Activated CD8-positive, alpha-beta memory T cell treated with anti-CD3 and anti-CD28 coated beads, Interleukin-2, amount 50 U/mL, for 1 hour (primary cell): Measurements from ENCODE around the gene C1QTNF6.

Source experiments
- DNase-seq: peaks from one replicate; pipeline ENCODE4 v3.0.0-alpha.2; 2020; ENCODE audit errors: extremely low read depth

C1QTNF6 gene

GRCh38 chr22:37162221-37163095 lies 25.6 kb downstream of the C1QTNF6 start:
- DNase-seq: no peak

GRCh38 chr22:37161443-37161842 lies 26.6 kb downstream of the C1QTNF6 start:
- DNase-seq: no peak

GRCh38 chr22:37160027-37160426 lies 28.0 kb downstream of the C1QTNF6 start:
- DNase-seq: no peak

GRCh38 chr22:37158963-37159290 lies 29.1 kb downstream of the C1QTNF6 start:
- no peak for DNase-seq

GRCh38 chr22:37157516-37158285 lies 30.3 kb downstream of the C1QTNF6 start:
- no peak for DNase-seq

GRCh38 chr22:37156686-37157435 lies 31.2 kb downstream of the C1QTNF6 start:
- no peak for DNase-seq

- DNase-seq: no peak
Observed at GRCh38 chr22:37155971-37156370, 32.1 kb downstream of the C1QTNF6 start.

GRCh38 chr22:37154925-37155712 lies 32.9 kb downstream of the C1QTNF6 start:
- DNase-seq: no peak

GRCh38 chr22:37153901-37154300 lies 34.1 kb downstream of the C1QTNF6 start:
- no peak for DNase-seq

GRCh38 chr22:37151401-37151800 lies 36.6 kb downstream of the C1QTNF6 start:
- DNase-seq: no peak

- DNase-seq: no peak
Observed at GRCh38 chr22:37150701-37151100, 37.3 kb downstream of the C1QTNF6 start.

GRCh38 chr22:37148742-37149665 lies 39.0 kb downstream of the C1QTNF6 start:
- no peak for DNase-seq

GRCh38 chr22:37148031-37148651 lies 39.9 kb downstream of the C1QTNF6 start:
- no peak for DNase-seq

- no peak for DNase-seq
Observed at GRCh38 chr22:37147186-37147990, 40.7 kb downstream of the C1QTNF6 start.

- no peak for DNase-seq
Observed at GRCh38 chr22:37146507-37147180, 41.4 kb downstream of the C1QTNF6 start.

GRCh38 chr22:37146051-37146385 lies 42.0 kb downstream of the C1QTNF6 start:
- no peak for DNase-seq

- no peak for DNase-seq
Observed at GRCh38 chr22:37145180-37146050, 42.6 kb downstream of the C1QTNF6 start.

GRCh38 chr22:37144180-37144554 lies 43.9 kb downstream of the C1QTNF6 start:
- DNase-seq: no peak
